ENCODE measurements around the gene IFIH1. TPM values are rescaled to one million over a fixed set of nuclear protein-coding genes. Genes with fewer than 3 reads are reported as not detected.

The IFIH1 gene
- total RNA-seq (10 to 100 TPM in 3 of 4 donors, 1 to 10 TPM in 1; 8.8 to 14.6 (median 11.1) TPM), polyA plus RNA-seq (10 to 100 TPM in 2 of 3 donors, 1 to 10 TPM in 1; 9.0 to 16.0 (median 12.0) TPM)

GRCh38 chr2:162318328-162319180 lies at the start of gene IFIH1:
Gene IFIH1 (minus strand): TSS chr2:162318684. CDS start chr2:162318307, 377 bp downstream.
- Histone ChIP-seq H3K36me3 (no peaks in the 10 kb centered on the region), H3K27me3 (no peaks in the 10 kb centered on the region), H3K27ac (peak within 1 kb of the TSS; percentile 77 to 87 (median 80)), H3K4me3 (peak within 1 kb of the TSS; percentile 65 to 93 (median 82)), H3K4me1 (peaks cover 0 to 22% (median 12%) of the 10 kb centered on the region in 4 donors), H3K9me3 (no peaks in the 10 kb centered on the region)
- TF ChIP-seq POLR2AphosphoS5 (IDR thresholded peaks at IDR 0.05) (peak; percentile 37 to 70 (median 60)), EP300 (IDR thresholded peaks at IDR 0.05) (no peak), POLR2A (IDR thresholded peaks at IDR 0.05) (peak in 1 of 2 donors; percentile 21), CTCF (IDR thresholded peaks at IDR 0.05) (peak in 1 of 4 experiments; percentile 24)
- DNase-seq, result peak; percentile 94
- WGBS, 2 donors, result 0% methylated on average over 45 of the region's 45 CpGs
- intact Hi-C loops (cut with DNase I), result no loop called here

DNA sequence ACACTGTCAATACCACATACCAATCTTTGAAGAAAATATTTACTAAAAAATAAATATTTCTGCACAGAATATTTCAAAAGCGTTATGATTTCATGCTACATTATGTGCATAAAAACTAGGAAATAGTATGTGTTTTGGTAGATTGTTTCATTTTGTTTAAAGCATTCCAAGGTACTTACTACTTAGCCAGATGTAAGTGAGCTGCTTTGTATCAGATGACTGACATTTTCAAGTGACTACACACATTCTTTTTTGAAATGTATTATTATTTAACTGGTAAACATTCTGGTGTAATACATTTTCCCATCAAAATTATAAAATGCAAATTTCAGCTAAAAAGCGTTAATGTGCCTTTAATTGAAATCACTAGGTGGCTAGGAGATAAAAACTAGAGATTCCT lies 46.9 kb upstream of the IFIH1 start:
- Histone ChIP-seq H3K9me3 (no peaks in the 10 kb centered on the region), H3K27ac (no peak overlapping the region), H3K4me3 (no peak overlapping the region), H3K27me3 (no peaks in the 10 kb centered on the region), H3K36me3 (no peaks in the 10 kb centered on the region), H3K4me1 (peaks cover 0 to 7% (median 2%) of the 10 kb centered on the region in 4 donors)
- intact Hi-C loops (cut with DNase I), result no loop called here
- WGBS, 2 donors, result 90 to 91% methylated on average over 2 of the region's 2 CpGs
- TF ChIP-seq CTCF (IDR thresholded peaks at IDR 0.05) (no peak), POLR2AphosphoS5 (IDR thresholded peaks at IDR 0.05) (no peak), EP300 (IDR thresholded peaks at IDR 0.05) (no peak), POLR2A (IDR thresholded peaks at IDR 0.05) (no peak)
- DNase-seq, result no peak

GRCh38 chr2:162344617-162344950 lies 26.1 kb upstream of the IFIH1 start:
- H3K27ac ChIP-seq, result peak overlapping the region; percentile 69 to 81 (median 74)

DNA sequence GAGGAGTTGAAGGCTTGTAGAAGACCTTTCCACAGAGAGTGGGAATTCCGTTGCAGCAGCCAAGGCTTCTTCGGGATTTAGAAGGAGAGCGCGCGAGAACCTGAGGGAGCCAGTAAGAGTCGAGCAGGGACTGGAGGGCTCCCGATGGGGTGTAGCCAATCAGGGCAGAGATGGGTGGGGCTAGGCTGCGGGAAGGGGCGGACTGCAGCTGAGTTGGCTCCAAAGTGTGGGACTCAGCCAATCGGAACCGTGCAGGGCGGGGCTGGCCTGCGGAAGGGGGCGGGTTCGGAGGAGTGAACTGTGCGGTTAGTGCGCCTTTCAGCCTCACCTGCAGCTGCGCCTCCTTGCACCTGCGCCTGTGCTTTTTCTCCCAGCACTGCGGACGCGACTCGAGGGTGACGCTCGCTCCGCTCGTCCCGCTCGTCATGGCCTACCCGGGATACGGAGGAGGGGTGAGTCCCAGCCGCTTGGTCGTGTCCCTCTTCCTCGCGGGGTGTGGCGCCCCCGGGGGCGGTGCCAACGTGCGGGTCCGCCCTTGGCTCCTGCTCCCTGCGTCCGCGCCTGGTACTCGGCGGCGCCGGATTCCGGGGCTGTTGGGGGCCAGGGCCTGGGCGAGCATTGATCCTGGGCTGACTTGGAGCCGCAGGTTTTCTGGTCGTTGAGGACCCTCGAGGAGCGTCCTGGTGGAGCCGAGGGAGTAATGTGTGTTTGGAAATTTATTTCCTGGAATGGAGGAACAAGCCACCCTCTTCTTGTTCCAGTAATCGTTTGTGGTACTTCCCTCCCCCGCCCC lies 25.5 kb upstream of the IFIH1 start, which contains the start of gene GCA:
TSS of gene GCA (plus strand) at position 309 of the 793 bp plus-strand sequence. CDS start at position 426, 117 bp downstream.
- Histone ChIP-seq H3K36me3 (no peaks in the 10 kb centered on the region), H3K27me3 (no peaks in the 10 kb centered on the region), H3K9me3 (no peaks in the 10 kb centered on the region), H3K27ac (peak within 1 kb of the TSS; percentile 69 to 81 (median 74)), H3K4me3 (peak within 1 kb of the TSS; percentile 76 to 91 (median 86)), H3K4me1 (peaks cover 0 to 11% (median 5%) of the 10 kb centered on the region in 4 donors)
- WGBS, 2 donors, result 0% methylated on average over 57 of the region's 57 CpGs
- intact Hi-C loops (cut with DNase I), result no loop called here
- DNase-seq, result peak; percentile 98
- TF ChIP-seq EP300 (IDR thresholded peaks at IDR 0.05) (no peak), POLR2A (IDR thresholded peaks at IDR 0.05) (peak in 1 of 2 donors; percentile 25), POLR2AphosphoS5 (IDR thresholded peaks at IDR 0.05) (peak; percentile 34 to 80 (median 68))

More at GRCh38 chr2:162344617-162344950, 26.1 kb upstream of the IFIH1 start:
- no peaks in the 10 kb centered on the region for H3K36me3 ChIP-seq
- no peaks in the 10 kb centered on the region for H3K27me3 ChIP-seq
- no peak for TF ChIP-seq POLR2AphosphoS5 (IDR thresholded peaks at IDR 0.05)
- TF ChIP-seq POLR2A (IDR thresholded peaks at IDR 0.05), result no peak
- no peak for TF ChIP-seq CTCF (IDR thresholded peaks at IDR 0.05)
- TF ChIP-seq EP300 (IDR thresholded peaks at IDR 0.05), result no peak
- H3K9me3 ChIP-seq, result no peaks in the 10 kb centered on the region
- 0 to 6% methylated on average over 8 of the region's 8 CpGs for WGBS, 2 donors
- intact Hi-C loops (cut with DNase I), result no loop called here
- peak overlapping the region; percentile 76 to 91 (median 86) for H3K4me3 ChIP-seq
- H3K4me1 ChIP-seq, result peaks cover 0 to 11% (median 5%) of the 10 kb centered on the region in 4 donors
- no peak for DNase-seq
